ENCODE data around the gene FREM2.

- TF ChIP-seq CTCF (IDR thresholded peaks at IDR 0.05) (no peak), POLR2A (IDR thresholded peaks at IDR 0.05) (no peak)
Observed at GRCh38 chr13:38922170-38922569, 235.3 kb downstream of the FREM2 start.

All from esophagus squamous epithelium (tissue), 4 donors.